ENCODE measurements around the gene TNK1. TPM values are rescaled to one million over a fixed set of nuclear protein-coding genes. Genes with fewer than 3 reads are reported as not detected.

TNK1 gene
- polyA plus RNA-seq, 1 of the 3 experiments (the other 2 are of a cell fraction) = 0.64 TPM

GRCh38 chr17:7396147-7396546, 15.3 kb downstream of the TNK1 start:
- no peak for TF ChIP-seq RXRA (IDR thresholded peaks at IDR 0.05; ENCODE audit: borderline replicate concordance, low read depth)
- no peak for TF ChIP-seq NRF1 (IDR thresholded peaks at IDR 0.05; ENCODE audit: low read depth, low read length)
- Histone ChIP-seq H3K4me1 (ENCODE audit: control insufficient read depth in 1 of 2, insufficient read depth in 2 of 2, low read depth in 1 of 2, low read length in 1 of 2) (peaks cover 0 to 9% of the 10 kb centered on the region in 2 experiments; a peak in 1 of 4 replicates), H3K9me3 (no peaks in the 10 kb centered on the region), H3K79me2 (ENCODE audit: insufficient read depth) (peaks cover 25% of the 10 kb centered on the region; the same call in 1 of the 2 replicates), H3K9me2 (no peaks in the 10 kb centered on the region), H3K4me3 (ENCODE audit: low read depth in 2 of 2, low read length in 1 of 2) (no peak overlapping the region), H4K20me1 (ENCODE audit: insufficient read depth) (no peaks in the 10 kb centered on the region), H3K27ac (ENCODE audit: low read depth in 2 of 2, low read length in 1 of 2) (no peak overlapping the region), H3K9ac (no peak overlapping the region), H2AFZ (ENCODE audit: low read depth) (no peak overlapping the region), H3K36me3 (replicated peaks in 1 of 2; ENCODE audit: control insufficient read depth in 1 of 2, insufficient read depth in 2 of 2, low read length in 1 of 2) (peaks cover 11 to 17% of the 10 kb centered on the region in 2 experiments), H3K27me3 (ENCODE audit: insufficient read depth) (no peaks in the 10 kb centered on the region), H3K4me2 (no peak overlapping the region), H3F3A (replicated peaks; ENCODE audit: insufficient read depth) (peaks cover 20% of the 10 kb centered on the region)
- ChIA-PET CTCF (interaction anchor here (1.2 kb wide), 1 partner anchor 41 kb away, joined by 3 read pairs; no protein-coding TSS in a partner anchor), POLR2A (no interaction called here)
- WGBS (ENCODE audit: low lambda C conversion rate) = 91% methylated on average over 4 of the region's 4 CpGs
- DNase-seq = no peak

- Histone ChIP-seq H3K9me2 (no peaks in the 10 kb centered on the region), H3K36me3 (replicated peaks in 1 of 2; ENCODE audit: control insufficient read depth in 1 of 2, insufficient read depth in 2 of 2, low read length in 1 of 2) (peaks cover 0 to 10% of the 10 kb centered on the region in 2 experiments), H3K4me3 (ENCODE audit: low read depth in 2 of 2, low read length in 1 of 2) (no peak overlapping the region), H3K4me2 (no peak overlapping the region), H3K27ac (ENCODE audit: low read depth in 2 of 2, low read length in 1 of 2) (no peak overlapping the region), H3K79me2 (ENCODE audit: insufficient read depth) (peaks cover 32% of the 10 kb centered on the region), H3F3A (replicated peaks; ENCODE audit: insufficient read depth) (peaks cover 29% of the 10 kb centered on the region), H3K4me1 (ENCODE audit: control insufficient read depth in 1 of 2, insufficient read depth in 2 of 2, low read depth in 1 of 2, low read length in 1 of 2) (peaks cover 5 to 9% of the 10 kb centered on the region in 2 experiments; a peak in 2 of 4 replicates), H3K27me3 (ENCODE audit: insufficient read depth) (no peaks in the 10 kb centered on the region), H2AFZ (ENCODE audit: low read depth) (no peak overlapping the region), H3K9me3 (no peaks in the 10 kb centered on the region), H4K20me1 (ENCODE audit: insufficient read depth) (no peaks in the 10 kb centered on the region), H3K9ac (no peak overlapping the region)
- no peak for DNase-seq
- WGBS (ENCODE audit: low lambda C conversion rate) = 82% methylated on average over 2 of the region's 2 CpGs
- ChIA-PET POLR2A (no interaction called here), CTCF (interaction anchor here (0.6 to 1.7 kb wide), 4 partner anchors 102 to 438 kb away, joined by 3 to 4 read pairs (median 4); no protein-coding TSS in a partner anchor)
- no peak for TF ChIP-seq SMC3 (IDR thresholded peaks at IDR 0.05; ENCODE audit: low read depth, low read length)
- TF ChIP-seq EZH2phosphoT487 (IDR thresholded peaks at IDR 0.05; ENCODE audit: borderline replicate concordance, low read depth) = no peak
- no peak for TF ChIP-seq IRF3 (IDR thresholded peaks at IDR 0.05; ENCODE audit: low read depth, low read length)
- TF ChIP-seq RCOR1 (IDR thresholded peaks at IDR 0.05; ENCODE audit: low read length) = no peak
- TF ChIP-seq NFIC (IDR thresholded peaks at IDR 0.05; ENCODE audit: borderline replicate concordance) = no peak
- no peak for TF ChIP-seq NRF1 (IDR thresholded peaks at IDR 0.05; ENCODE audit: low read depth, low read length)
These were observed 17.7 kb downstream of the TNK1 start for GRCh38 chr17:7398612-7399011.

GRCh38 chr17:7403043-7403726, 22.3 kb downstream of the TNK1 start:
- WGBS (ENCODE audit: low lambda C conversion rate) = 26% methylated on average over 7 of the region's 16 CpGs
- Histone ChIP-seq H3K27me3 (ENCODE audit: insufficient read depth) (no peaks in the 10 kb centered on the region), H3K4me2 (peak overlapping the region; percentile 99), H4K20me1 (ENCODE audit: insufficient read depth) (peaks cover 11% of the 10 kb centered on the region; the same call in 1 of the 2 replicates), H3K36me3 (replicated peaks in 1 of 2; ENCODE audit: control insufficient read depth in 1 of 2, insufficient read depth in 2 of 2, low read length in 1 of 2) (peaks cover 0 to 10% of the 10 kb centered on the region in 2 experiments), H3K9me3 (no peaks in the 10 kb centered on the region), H3K4me3 (ENCODE audit: low read depth in 2 of 2, low read length in 1 of 2) (peak overlapping the region; percentile 66 to 91), H2AFZ (ENCODE audit: low read depth) (peak overlapping the region; percentile 85; the same call in 1 of the 2 replicates), H3K27ac (ENCODE audit: low read depth in 2 of 2, low read length in 1 of 2) (peak overlapping the region; percentile 76 to 91), H3F3A (replicated peaks; ENCODE audit: insufficient read depth) (peaks cover 23% of the 10 kb centered on the region), H3K4me1 (ENCODE audit: control insufficient read depth in 1 of 2, insufficient read depth in 2 of 2, low read depth in 1 of 2, low read length in 1 of 2) (peaks cover 5 to 21% of the 10 kb centered on the region in 2 experiments; a peak in 2 of 4 replicates), H3K9me2 (no peaks in the 10 kb centered on the region), H3K79me2 (ENCODE audit: insufficient read depth) (peaks cover 49% of the 10 kb centered on the region), H3K9ac (peak overlapping the region; percentile 68)
- ChIA-PET CTCF (interaction anchor here (0.6 to 2.6 kb wide), 7 partner anchors 10 to 1909 kb away, joined by 3 to 19 read pairs (median 4); partner anchors contain the start of gene SENP3), POLR2A (interaction anchor here (1.0 to 1.5 kb wide), 8 partner anchors 9 to 284 kb away, joined by 3 to 13 read pairs (median 4); partner anchors contain the start of genes FGF11, NEURL4, PLSCR3 and TP53)
- DNase-seq = no peak
- no peak for TF ChIP-seq NFIC (IDR thresholded peaks at IDR 0.05; ENCODE audit: borderline replicate concordance)
- TF ChIP-seq TAF1 (IDR thresholded peaks at IDR 0.05; ENCODE audit: borderline replicate concordance, low read depth, low read length) = no peak
- TF ChIP-seq EP300 (IDR thresholded peaks at IDR 0.05; ENCODE audit: borderline replicate concordance in 1 of 2, low read depth in 1 of 2, low read length in 1 of 2) = no peak
- no peak for TF ChIP-seq YY1 (IDR thresholded peaks at IDR 0.05; ENCODE audit: low read depth)
- no peak for TF ChIP-seq JUND (IDR thresholded peaks at IDR 0.05)
